Measurements from ENCODE around the gene LYZL2.
"Not testable (repeated sequence)": the region's sequence is repeated elsewhere in the genome, so short reads cannot be mapped to it uniquely, and the experiment has no call there.

Gene LYZL2

GRCh38 chr10:30629653-30630052, at the start of gene LYZL2:
LYZL2 (minus strand) TSS chr10:30629753; CDS start chr10:30626915, 2,838 bp downstream.
- no peak for DNase-seq

DNA sequence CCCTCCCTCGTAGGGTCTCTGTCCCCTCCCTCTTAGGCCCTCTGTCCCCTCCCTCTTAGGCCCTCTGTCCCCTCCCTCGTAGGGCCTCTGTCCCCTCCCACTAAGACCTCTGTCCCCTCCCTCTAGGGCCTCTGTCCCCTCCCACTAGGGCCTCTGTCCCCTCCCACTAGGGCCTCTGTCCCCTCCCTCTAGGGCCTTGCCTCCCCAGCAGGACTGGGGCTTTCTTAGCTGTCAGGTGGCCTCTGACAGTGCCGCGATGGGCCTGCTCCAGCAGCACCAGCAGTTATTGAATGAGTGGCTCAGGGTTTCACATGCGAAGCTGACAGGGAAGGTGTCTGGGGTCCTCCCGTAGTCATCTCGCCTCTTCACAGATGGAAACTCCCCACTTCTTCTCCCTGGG, 48.1 kb upstream of the LYZL2 start:
- not testable (repeated sequence) for DNase-seq

DNA sequence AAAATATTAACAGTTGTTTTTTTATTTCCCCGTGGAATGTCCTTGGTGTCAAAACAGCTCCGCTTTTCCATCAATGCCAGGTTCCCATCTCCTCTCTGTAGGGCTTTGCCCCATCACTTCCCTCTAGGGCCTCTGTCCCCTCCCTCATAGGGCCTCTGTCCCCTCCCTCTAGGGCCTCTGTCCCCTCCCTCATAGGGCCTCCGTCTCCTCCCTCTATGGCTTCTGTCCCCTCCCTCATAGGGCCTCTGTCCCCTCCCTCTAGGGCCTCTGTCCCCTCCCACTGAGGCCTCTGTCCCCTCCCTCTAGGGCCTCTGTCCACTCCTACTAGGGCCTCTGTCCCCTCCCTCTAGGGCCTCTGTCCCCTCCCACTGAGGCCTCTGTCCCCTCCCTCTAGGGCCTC, 47.6 kb upstream of the LYZL2 start:
- DNase-seq, result not testable (repeated sequence)

- no peak for DNase-seq
These were observed 46.5 kb upstream of the LYZL2 start for GRCh38 chr10:30675791-30676718.

DNA sequence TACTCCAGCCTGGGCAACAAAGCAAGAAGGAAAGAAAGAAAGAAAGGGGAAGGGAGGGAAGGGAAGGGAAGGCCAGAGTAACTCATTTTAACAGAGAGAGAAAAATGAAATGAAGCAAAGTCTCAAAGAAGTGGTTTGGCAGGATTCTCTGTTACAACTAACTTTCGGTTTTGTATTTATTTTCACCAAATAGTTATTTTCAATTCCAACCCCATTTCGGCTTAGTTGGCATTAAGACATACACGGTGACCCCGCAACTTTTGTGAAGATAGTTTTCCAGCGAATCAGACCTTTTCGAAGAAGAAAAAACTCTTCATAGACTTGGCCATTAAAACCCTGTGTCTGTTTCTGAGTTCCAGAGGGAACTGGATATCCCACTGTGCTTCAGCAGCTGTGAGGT, 45.2 kb upstream of the LYZL2 start:
- no peak for DNase-seq

DNA sequence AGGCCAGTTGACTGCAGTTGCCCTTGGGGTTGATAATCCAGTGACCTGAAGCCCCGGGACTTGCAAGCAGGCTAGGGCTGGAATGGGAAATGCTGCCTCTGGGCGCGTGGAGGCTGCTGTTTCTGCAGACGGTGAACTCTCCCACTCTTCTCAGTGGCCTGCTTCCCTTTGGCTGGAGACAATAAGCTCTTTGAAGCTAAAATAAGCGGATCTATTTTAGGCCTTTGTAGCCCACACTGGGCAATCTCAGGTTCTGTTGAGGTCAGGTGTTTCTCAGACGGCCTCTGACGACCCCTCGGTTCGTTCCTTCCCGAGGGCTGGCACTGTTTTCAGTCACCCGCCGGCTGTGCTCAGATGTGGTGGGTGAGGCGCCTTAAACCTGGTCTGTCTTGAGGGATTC, 43.7 kb upstream of the LYZL2 start:
- DNase-seq, result not testable (repeated sequence)

GRCh38 chr10:30672338-30672737, 42.8 kb upstream of the LYZL2 start:
- DNase-seq, result not testable (repeated sequence)

DNA sequence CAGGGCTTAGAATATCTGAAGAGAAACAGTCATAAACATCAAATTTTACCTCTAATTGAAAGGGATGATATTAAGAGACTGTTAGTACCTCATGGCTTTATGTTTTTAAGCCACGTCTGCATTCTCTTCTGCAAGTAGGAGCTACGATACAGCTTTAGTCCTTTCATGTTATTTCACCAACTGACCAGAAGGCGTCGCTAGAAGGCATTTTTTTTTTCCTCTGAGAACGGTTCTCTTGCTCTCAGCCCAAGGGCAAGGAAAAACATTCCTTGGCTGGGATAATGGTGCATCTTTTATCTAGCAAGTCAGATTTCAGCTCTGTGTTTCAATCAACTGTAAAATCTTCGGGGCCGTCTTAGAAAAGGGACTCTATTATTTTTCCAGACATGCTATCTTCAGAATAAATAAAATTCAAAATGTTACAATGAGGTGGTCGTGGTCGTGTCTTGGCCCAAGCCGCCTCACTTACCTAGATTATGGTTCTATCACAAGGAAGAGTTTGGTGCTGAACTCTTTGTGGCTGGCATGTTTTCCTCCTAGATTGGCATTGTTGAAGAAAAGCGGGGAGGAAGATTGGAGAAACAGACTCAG, 41.6 kb upstream of the LYZL2 start:
- no peak for DNase-seq

DNA sequence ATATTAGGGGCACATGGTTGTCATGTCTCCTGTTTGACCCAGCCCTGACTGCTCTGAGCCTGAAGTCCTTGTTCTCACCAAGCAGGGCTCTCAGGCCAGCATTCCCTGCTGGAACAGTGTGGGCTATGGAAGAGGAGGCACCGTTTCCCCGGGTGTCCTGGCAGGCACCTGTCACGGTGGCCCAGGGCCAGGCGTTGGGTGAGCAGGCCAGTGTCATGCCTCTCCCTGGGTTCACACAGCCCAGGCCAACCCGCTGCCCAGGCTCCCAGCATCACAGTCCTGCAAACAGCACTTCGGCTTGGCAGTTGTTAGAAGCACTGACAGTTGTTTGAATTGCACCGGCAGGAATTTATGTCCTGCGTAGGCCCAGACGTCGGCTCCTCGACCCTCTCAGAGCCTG, 38.4 kb upstream of the LYZL2 start:
- DNase-seq, result not testable (repeated sequence)

DNA sequence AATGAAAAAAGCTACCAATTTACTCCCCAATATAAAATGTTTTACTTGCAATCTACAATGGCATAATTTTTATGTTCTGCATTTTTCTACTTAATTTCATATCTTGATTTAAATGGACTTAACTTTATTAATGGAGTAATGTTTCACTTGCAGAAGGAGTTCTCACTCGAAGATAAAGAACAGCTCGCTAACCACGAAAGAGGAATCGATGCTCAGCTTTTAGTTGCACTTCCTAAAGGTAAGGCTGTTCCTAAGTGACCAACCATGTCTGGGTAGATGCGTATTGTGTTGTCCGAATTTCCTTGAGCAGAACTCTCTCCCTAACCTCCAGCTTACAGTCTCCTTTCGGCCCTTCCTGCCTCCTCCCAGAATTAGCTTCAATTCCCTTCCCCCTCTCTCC, 33.9 kb upstream of the LYZL2 start:
- not testable (repeated sequence) for DNase-seq

DNA sequence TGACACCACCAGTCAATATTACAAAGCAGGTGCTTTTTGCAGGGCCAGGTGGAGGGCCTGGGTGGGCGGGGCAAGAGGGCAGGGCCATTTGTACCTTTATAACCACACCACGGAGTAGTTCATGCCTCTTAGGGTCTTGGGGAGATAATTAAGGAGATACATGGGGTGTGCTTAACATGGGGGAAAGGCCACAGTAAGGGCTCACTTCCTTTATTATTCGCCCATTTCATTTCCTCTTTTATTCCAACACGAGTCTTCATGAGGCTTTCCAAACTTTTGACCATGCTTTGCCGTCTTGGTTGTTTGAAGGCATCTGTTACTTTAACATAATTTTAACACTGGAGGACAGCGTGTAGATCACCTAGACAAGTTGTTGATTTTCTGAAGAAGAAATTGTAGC, 33.3 kb upstream of the LYZL2 start:
- no peak for DNase-seq

- DNase-seq, result not testable (repeated sequence)
These were observed 30.8 kb upstream of the LYZL2 start for GRCh38 chr10:30660314-30660713.

- no peak for DNase-seq
These were observed 26.7 kb upstream of the LYZL2 start for GRCh38 chr10:30656233-30656632.

DNA sequence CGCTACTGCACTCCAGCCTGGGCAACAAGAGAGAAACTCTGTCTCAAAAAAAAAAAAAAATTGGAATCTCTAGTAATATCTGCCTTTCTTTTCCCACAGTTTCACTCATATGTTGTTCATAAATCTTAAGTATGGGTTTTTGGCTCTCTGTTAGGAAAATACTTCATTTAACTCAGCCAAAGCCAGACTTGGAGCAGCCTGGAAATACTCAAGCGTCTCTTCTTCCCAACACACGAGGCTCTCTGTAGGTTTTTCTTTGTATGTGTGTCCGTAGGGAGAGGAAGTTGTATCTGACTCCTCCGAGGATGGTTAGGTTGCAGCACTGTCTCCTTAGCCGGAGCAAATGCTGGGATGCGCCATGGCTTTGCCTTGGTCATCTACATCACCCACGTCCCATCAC, 25.4 kb upstream of the LYZL2 start:
- DNase-seq, result not testable (repeated sequence)

- DNase-seq, result not testable (repeated sequence)
These were observed 22.2 kb upstream of the LYZL2 start for GRCh38 chr10:30651470-30652397.

- DNase-seq, result no peak
These were observed 17.5 kb upstream of the LYZL2 start for GRCh38 chr10:30647089-30647488.

GRCh38 chr10:30645340-30645827, 15.8 kb upstream of the LYZL2 start:
- DNase-seq, result no peak

DNA sequence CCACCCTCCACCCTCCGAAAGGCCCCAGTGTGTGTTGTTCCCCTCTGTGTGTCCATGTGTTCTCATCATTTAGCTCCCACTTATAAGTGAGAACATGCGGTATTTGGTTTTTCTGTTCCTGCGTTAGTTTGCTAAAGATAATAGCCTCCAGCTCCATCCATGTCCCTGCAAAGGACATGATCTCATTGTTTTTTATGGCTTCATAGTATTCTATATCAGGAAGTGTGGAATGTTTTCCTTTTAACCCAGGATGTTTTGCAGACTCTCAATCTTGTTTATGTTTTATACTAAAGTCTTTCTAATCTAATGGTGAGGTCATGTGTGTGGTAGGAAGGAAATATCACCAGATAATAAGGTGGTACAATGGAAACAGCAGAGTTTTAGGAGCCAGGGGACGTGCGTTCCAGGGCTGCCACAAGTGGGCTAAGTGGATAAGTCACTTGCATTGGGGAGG, 14.9 kb upstream of the LYZL2 start:
- not testable (repeated sequence) for DNase-seq

DNA sequence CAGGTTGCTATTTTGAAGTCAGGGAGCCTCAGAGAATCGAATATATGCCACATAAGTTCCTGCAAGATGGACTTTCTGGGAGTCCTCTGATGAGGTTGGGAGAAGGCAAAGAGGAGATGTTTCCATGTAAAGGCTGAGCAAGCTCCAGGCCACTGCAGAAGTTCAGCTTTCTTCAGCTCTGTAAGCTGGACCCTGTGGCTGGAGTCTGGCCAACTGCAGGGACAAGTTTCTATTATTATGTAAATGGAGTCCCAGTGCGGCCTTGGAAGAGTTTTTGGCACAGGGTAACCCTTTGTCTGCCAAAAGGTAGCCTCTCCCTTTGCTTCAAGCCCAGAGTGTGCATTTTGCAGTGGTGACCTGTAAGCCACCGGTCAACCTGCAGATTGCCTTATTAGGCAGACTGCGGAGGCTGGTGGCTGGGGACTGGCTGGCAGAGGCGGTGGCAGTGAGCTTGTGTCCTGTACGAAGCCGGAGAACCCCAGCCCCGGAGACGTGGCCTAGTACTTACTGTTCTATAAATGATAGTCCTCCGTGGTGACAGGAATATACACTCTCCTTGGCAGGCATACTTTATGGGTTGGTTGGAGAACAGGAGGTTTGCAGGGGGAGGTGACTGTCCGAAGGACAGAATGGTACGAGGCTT, 14.1 kb upstream of the LYZL2 start:
- DNase-seq, result not testable (repeated sequence)

DNA sequence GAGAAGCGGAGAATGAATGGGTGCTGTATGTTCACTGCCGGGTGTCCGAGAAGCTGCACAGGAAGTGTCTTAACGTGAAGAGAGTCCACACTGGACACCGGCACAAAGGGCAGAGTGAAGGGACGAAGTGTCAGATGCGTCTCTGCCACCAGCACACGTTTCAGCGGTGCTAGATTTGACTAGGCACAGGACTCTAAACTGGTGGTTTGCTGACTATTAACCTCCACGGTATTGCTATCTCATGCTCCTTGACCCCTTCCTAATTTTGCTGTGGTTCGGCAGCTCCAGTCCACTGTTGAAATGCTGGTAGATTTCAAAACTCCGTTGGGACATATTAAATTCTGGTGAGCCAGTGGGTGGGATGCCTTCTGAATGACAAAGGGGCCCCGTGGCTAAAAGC, 13.3 kb upstream of the LYZL2 start:
- DNase-seq, result not testable (repeated sequence)

DNA sequence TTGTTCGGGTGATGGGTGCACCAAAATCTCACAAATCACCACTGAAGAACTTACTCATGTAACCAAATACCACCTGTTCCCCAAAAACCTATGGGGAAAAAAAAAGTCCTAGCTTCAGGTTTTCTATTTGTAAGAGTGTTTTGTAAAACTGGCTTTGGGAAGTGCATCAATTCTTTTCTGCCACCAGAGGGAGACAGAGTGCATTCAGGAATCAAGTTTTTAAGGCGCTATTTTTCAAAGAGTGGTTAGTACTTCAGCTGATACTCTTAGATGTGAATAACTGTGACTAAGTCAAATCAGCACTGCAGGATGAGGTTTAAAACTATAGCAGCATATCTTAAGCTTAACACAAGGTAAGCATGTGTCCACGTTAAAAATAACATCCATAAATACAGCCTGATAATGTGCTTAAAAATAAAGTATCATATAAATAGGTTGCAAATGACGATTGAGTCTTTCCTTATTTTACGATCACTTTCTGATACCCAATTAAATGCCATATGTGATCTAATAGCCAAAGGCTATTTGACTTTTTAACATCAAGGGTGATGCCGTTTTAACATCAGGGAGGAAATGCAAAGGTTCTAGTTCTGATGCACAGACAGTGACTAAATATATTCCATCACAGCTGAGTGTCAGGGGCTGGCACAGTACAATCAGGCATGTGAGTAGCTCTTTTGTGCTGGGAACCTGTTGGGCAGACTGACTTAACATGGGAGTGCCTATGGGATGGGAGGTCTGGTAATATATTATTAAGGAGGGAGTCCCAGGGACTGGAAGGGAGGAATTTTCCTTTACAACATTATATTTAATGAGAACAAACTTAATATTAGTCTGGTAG, 10.6 kb upstream of the LYZL2 start:
- no peak for DNase-seq

Measured in cortex of kidney (tissue), 1 donor.